NCI-H526 (cell line): ENCODE measurements around the gene NXPH3.
"Not testable (repeated sequence)": the region's sequence is repeated elsewhere in the genome, so short reads cannot be mapped to it uniquely, and the experiment has no call there.

Experiments
- DNase-seq, 2 experiments: peaks; one replicate each; lab custom pipeline; 2025; lab: John Stamatoyannopoulos, UW

The NXPH3 gene

DNA sequence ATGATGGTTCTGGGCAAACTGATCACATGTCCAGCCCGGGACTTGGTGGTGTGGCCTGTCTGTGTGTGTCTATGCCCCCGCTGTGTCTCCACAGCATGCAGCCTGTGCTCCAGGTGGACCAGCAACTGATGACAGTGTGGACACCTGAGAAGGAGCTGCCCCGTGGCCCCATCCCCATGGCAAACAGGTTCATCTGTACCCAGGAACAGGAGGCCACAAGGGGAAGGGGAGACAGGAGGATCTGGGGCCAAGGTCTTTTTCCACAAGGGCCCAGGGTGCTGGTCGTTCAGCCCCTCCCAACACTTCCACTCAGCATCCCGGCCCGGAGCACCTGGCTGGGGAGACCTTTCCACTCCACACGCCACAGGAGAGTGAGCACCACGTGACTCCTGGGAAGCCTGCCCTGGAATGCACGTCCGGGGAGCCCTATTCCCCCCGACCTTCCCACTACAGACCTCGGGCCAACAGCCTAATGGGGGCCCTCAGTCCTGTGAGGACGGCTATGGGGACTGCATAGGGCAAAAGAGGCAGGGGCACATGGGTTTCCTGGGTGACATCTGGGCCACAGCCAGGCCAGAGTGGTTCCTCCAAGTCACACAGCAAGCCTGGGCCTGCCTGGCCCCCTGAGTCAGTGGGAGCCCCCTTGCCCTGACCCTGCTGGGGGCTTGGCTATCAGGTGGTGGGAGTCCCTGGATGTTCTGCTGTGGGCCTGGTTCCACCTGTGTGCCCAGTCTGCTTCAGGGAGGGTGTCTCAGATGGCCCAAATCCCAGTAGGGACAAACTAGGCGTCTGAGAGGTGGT lies 20.8 kb upstream of the NXPH3 start:
- DNase-seq, result no peak

- DNase-seq, result no peak
These were observed 20.0 kb upstream of the NXPH3 start for GRCh38 chr17:49555495-49556222.

GRCh38 chr17:49556223-49556943 lies 19.3 kb upstream of the NXPH3 start:
- peak; percentile 62 to 92 for DNase-seq

DNA sequence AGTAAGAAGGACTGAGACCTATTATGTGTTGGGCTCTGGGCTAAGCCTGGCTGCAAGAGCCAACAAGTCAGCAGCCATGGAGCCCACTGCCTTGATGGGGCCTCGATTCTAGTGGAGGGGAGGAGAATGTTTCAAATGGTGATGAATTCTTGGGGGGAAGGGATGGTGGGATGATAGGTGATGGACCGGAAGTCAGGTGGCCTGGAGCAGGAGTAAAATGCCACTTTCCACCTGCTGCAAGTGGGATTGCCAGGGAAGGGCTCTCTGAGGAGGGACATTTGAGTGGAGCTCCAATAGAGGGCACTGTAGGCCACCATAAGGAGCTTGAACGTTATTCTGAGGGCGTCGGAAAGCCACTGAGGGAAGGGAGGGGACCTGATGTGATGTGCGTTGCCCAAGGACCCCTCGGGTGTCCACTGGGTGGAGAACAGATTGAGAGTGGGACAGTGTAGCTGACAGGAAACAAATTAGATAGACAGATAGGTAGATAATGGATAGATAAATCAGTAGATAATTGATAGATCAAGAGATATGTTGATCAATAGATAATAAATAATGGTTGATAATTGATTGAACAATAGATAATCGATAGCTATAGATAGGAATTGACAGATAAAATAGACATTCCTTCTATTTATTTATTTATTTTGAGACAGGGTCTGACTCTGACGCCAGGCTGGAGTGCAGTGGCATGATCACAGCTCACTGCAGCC lies 18.2 kb upstream of the NXPH3 start:
- peak; percentile 73 to 84 for DNase-seq

- no peak for DNase-seq
These were observed 11.0 kb upstream of the NXPH3 start for GRCh38 chr17:49564638-49565037.

DNA sequence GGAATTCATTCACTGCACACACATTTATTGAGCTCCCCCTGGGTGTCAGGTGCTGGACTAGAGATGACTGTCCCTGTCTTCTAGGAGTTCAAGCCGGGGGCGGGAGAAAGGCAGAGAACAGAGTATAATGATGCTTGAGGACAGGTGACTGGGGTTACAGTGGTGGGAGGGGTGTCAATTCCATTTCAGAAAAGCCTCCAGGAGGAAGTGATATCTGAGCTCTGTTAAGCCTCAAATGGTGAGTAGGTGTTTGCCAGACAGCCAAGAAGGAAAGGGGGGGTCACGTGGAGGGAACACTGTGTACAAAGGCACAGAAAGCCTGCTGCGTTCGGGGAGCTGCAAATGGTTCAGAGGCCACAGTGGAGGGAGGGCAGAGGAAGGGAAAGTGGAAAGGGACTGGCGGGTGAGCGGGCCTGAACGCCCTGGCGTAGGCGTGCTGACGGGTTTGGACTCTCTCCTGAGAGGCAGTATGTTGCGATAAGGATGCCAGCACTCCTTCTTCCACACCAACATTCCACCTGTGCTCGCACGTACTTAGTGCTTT lies 9.7 kb upstream of the NXPH3 start:
- DNase-seq, result peak in 1 of 2 experiments; percentile 40

DNA sequence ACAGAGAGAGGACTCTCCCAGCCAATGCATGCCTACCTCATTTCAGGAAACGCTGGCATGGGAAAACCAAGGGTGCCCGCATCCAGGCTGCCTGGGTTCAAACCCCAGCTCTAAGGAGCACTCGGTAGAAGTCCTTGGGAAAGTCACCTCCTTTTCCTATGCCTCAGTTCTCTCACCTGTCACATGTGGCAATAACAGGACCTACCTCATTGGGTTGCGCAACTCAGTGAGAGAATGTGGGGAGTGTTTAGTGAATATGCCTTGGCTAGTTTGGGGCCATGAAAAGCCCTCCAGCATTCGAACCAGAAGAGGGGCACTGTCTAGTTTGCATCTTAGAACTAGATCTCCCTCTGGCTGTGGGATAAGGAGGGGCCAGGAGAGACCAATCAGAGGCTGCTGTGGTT lies 9.0 kb upstream of the NXPH3 start:
- no peak for DNase-seq

GRCh38 chr17:49567104-49567521 lies 8.6 kb upstream of the NXPH3 start:
- no peak for DNase-seq

- peak; percentile 72 to 92 for DNase-seq
These were observed 7.6 kb upstream of the NXPH3 start for GRCh38 chr17:49567871-49568694.

DNA sequence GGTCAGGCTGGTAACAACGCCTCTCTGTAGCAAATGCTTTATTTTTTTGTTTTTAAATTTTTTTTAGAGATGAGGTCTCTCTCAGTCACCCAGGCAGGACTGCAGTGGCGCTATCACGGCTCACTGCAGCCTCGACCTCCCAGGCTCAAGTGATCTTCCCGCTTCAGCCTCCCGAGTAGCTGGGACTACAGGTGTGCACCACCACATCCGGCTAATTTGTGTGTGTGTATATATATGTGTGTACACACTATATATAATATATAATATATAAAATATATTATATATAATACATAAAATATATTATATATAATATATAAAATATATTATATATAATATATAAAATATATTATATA lies 7.0 kb upstream of the NXPH3 start:
- DNase-seq, result not testable (repeated sequence)

DNA sequence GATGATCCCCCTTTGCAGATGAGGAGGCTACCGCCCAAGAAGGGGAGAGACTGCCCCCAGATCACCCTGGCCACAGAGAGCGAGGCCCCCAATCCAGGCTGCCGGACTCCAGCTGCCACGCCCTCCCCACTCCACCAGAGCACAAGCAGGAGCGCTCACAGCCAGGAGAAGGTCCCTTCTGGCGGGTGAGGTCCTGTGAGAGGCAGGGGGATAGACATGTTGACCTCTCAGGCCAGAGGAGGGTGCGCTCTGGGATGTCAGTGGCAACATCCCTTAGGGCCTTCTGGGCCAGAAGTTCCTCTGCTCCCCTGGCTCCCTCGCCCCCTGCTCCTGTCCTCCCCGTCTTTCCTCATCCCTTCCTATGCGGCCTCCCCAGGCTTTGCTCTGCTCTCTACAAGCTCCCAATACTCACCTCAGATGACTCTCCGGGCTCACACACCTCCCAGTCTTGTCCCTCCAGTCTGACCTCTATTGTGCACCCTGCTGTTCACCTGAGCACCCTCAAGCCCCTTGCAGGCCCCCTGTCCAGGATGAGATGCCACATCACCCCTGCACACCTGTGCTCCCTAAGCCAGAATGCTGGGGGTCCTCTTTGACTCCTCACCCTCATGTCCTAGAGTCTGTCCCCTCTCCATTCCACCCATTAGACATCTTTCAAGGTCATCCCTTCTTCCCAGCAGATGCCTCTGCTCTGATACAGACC lies 5.0 kb upstream of the NXPH3 start:
- DNase-seq, result no peak

DNA sequence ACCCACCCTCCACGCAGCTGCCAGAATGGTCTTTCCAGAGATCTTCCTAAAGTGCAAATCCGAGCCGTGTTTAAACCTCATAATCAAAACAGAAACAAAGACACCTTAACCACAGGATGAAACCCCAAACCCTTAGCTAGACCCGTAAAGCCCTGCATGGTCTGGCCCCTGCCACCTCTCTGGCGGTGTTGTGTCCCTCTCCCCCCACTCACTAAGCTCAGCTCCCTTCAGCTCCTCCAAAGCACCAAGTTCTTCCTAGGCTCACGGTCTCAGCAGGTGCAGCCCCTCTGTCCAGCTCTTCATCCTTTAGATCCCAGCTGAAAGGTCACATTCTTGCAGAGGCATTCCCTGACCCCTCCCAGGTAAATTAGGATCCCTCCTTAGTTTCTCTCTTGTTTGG lies 4.4 kb upstream of the NXPH3 start:
- DNase-seq, result no peak

DNA sequence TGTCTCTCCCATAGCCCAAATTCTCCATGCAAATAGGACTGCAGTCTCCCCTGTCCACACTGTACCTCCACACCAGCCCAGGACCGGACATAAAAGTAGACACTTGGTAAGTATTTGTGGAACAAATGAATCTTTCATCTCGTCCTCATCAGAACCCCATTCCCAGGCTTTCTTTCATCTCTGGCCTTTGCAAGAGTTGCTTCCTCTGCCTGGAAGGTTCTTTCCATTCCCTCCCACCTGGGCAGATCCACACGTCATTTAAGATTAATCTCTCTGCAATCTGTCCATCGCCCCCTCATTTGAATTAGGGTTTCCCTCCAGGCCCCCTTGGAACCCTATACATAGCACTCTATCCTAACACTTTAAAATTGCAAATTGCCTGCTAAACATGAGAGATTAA lies 3.9 kb upstream of the NXPH3 start:
- no peak for DNase-seq

- no peak for DNase-seq
These were observed 3.4 kb upstream of the NXPH3 start for GRCh38 chr17:49572226-49572625.

DNA sequence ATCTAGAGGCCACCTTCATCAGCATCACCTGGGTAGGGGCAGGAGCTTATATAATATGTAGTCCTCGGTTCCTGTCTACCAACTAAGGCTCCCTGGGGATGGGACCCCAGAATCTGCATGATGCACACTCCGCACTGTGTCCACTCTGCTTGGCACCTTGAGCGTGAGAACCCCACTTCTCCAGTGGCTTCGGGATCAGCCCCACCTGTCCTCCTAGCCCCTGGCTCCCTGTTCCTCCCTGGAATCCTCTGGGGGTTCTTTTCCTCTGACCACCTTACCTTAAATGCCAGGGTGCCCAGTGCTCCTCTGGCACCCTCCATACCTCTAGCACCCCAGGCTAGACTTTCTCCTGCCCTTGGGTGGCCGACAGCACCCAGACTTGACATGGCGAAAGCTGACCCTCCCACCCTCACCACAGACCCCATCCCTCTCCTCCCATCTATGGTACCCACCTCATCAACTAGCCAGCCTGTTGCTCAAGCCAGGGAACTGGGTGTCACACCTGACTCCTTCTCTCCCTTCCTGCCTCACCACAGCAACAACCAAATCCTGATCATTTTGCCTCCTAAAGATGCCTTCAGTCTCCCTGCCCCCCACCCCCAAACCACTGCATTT lies 2.8 kb upstream of the NXPH3 start:
- no peak for DNase-seq

DNA sequence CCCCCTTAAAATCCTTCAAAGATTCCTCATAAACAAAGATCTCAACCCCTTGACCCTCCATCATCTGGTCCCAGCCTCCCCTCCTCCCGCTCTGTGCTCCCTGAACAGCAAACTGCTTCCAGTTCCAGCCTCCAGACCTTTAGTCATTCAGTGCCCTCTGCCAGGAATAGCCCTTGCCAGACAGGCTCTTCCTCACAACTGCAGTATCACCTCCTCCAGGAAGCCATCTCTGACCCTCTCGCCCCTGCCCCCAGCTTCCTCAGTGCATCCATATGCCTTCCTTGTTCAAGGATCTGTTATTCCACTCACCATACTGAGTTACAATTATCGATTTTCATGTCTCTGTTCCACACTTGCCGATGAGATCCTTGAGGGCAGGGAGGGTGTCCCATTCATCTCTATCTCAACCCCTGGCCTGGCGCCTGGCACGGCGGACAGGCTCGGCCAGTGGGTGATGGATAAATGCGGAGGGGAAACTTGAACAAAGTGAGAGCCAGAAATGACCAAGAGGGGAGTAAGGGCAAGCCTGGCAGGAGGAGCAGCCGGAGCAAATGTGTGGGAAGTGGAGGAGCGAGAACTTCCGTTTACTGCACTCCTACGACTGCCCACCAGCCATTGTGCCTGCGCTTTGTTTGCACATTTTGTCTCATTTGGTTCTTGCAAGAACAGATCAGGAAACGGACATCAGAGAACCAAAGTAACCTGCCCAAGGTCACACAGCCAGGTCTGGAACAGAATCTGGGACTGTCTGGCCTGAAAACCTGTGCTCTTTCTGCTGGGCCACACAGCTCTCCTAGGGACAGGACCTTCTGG lies 2.0 kb upstream of the NXPH3 start:
- no peak for DNase-seq

DNA sequence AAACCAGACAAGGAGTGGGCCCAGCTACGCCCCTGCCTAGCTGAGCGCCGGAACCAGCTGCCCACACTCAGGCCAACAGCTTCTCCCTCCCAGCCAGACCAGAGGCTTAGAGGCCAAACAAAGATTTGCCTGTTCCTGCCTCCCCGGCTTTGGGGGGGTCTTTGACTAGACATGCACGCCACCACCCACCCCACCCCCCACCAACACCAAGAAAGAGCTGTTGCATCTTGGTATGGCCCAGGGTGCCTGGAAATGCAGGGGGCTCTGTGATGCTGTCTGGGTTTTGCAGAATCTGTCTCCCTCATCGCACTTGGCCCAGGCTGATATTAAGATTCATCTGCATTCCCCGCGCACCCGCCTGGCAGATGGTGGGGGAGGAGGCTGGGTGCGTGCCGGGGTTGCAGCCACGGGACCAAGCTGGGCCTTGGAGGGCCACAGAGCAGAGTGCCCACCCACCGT lies 1.3 kb upstream of the NXPH3 start:
- DNase-seq, result no peak

GRCh38 chr17:49574945-49575678 lies 559 bp upstream of the NXPH3 start:
- DNase-seq, result no peak
